ENCODE results near the gene RPP25L. TPM values are rescaled to one million over a fixed set of nuclear protein-coding genes. Genes with fewer than 3 reads are reported as not detected.

RPP25L gene
- polyA plus RNA-seq, 1 experiment: 19.4 TPM

GRCh38 chr9:34635556-34635955 lies 23.7 kb upstream of the RPP25L start:
- CTCF ChIA-PET: interaction anchor here (0.8 to 4.0 kb wide), 7 partner anchors 9 to 32 kb away, joined by 3 to 111 read pairs (median 8); partner anchors contain the start of genes DCTN3, GALT, IL11RA and RPP25L
- H3K27ac ChIP-seq (ENCODE audit: low read depth, low read length): no peak overlapping the region
- no peaks in the 10 kb centered on the region; the same call in 1 of the 2 replicates for H3K9me3 ChIP-seq (ENCODE audit: control insufficient read depth, insufficient read depth, low read length)
- H3K27me3 ChIP-seq (ENCODE audit: control insufficient read depth, insufficient read depth, low read length): peaks cover 6% of the 10 kb centered on the region
- no peak overlapping the region for H3K4me3 ChIP-seq (ENCODE audit: low read depth, low read length)
- POLR2A ChIA-PET: no interaction called here
- no peak for TF ChIP-seq CTCF (IDR thresholded peaks at IDR 0.05; ENCODE audit: low read depth, low read length)
- DNase-seq (ENCODE audit: low read depth, low spot score): no peak

GRCh38 chr9:34634551-34635248 lies 22.8 kb upstream of the RPP25L start:
- H3K27me3 ChIP-seq (ENCODE audit: control insufficient read depth, insufficient read depth, low read length): peaks cover 15% of the 10 kb centered on the region
- DNase-seq (ENCODE audit: low read depth, low spot score): no peak
- ChIA-PET POLR2A (interaction anchor here (2.2 kb wide), 1 partner anchor 15 kb away, joined by 15 read pairs; the partner anchor contains the start of gene DCTN3), CTCF (interaction anchor here (0.5 to 4.0 kb wide), 25 partner anchors 9 to 446 kb away, joined by 3 to 111 read pairs (median 5); partner anchors contain the start of genes DCTN3, GALT, IL11RA and MYORG)
- no peaks in the 10 kb centered on the region; the same call in 1 of the 2 replicates for H3K9me3 ChIP-seq (ENCODE audit: control insufficient read depth, insufficient read depth, low read length)
- TF ChIP-seq CTCF (IDR thresholded peaks at IDR 0.05; ENCODE audit: low read depth, low read length): no peak
- H3K27ac ChIP-seq (ENCODE audit: low read depth, low read length): no peak overlapping the region
- no peak overlapping the region for H3K4me3 ChIP-seq (ENCODE audit: low read depth, low read length)

GRCh38 chr9:34633851-34634550 lies 22.1 kb upstream of the RPP25L start:
- POLR2A ChIA-PET: interaction anchor here (2.2 kb wide), 1 partner anchor 14 kb away, joined by 15 read pairs; the partner anchor contains the start of gene DCTN3
- Histone ChIP-seq H3K27ac (ENCODE audit: low read depth, low read length) (no peak overlapping the region), H3K9me3 (ENCODE audit: control insufficient read depth, insufficient read depth, low read length) (no peaks in the 10 kb centered on the region; the same call in 1 of the 2 replicates), H3K27me3 (ENCODE audit: control insufficient read depth, insufficient read depth, low read length) (peaks cover 22% of the 10 kb centered on the region), H3K4me3 (ENCODE audit: low read depth, low read length) (no peak overlapping the region)
- CTCF ChIA-PET: interaction anchor here (0.5 to 4.0 kb wide), 26 partner anchors 9 to 524 kb away, joined by 3 to 111 read pairs (median 4); partner anchors contain the start of genes DCTN3, GALT, IL11RA and MYORG
- peak; percentile 86 for TF ChIP-seq CTCF (IDR thresholded peaks at IDR 0.05; ENCODE audit: low read depth, low read length)
- DNase-seq (ENCODE audit: low read depth, low spot score): no peak

- no peak for TF ChIP-seq CTCF (IDR thresholded peaks at IDR 0.05; ENCODE audit: low read depth, low read length)
- POLR2A ChIA-PET: interaction anchor here (2.2 kb wide), 1 partner anchor 13 kb away, joined by 15 read pairs; the partner anchor contains the start of gene DCTN3
These were observed 21.3 kb upstream of the RPP25L start for GRCh38 chr9:34633166-34633565.

More at GRCh38 chr9:34633166-34633565, 21.3 kb upstream of the RPP25L start:
- Histone ChIP-seq H3K27me3 (ENCODE audit: control insufficient read depth, insufficient read depth, low read length) (peaks cover 28% of the 10 kb centered on the region), H3K4me3 (ENCODE audit: low read depth, low read length) (no peak overlapping the region), H3K27ac (ENCODE audit: low read depth, low read length) (no peak overlapping the region), H3K9me3 (ENCODE audit: control insufficient read depth, insufficient read depth, low read length) (no peaks in the 10 kb centered on the region; the same call in 1 of the 2 replicates)
- no peak for DNase-seq (ENCODE audit: low read depth, low spot score)
- CTCF ChIA-PET: interaction anchor here (0.5 to 4.0 kb wide), 17 partner anchors 8 to 525 kb away, joined by 3 to 111 read pairs (median 7); partner anchors contain the start of genes DCTN3, GALT and RPP25L
